ENCODE data around the gene HAPSTR1. TPM values are rescaled to one million over a fixed set of nuclear protein-coding genes. Genes with fewer than 3 reads are reported as not detected.

HAPSTR1 gene
- total and polyA plus RNA-seq, 2 of the 13 experiments (the other 11 are each of a cell fraction or from before 2014, with no cell fraction given) = 25.2 to 83.2 TPM

DNA sequence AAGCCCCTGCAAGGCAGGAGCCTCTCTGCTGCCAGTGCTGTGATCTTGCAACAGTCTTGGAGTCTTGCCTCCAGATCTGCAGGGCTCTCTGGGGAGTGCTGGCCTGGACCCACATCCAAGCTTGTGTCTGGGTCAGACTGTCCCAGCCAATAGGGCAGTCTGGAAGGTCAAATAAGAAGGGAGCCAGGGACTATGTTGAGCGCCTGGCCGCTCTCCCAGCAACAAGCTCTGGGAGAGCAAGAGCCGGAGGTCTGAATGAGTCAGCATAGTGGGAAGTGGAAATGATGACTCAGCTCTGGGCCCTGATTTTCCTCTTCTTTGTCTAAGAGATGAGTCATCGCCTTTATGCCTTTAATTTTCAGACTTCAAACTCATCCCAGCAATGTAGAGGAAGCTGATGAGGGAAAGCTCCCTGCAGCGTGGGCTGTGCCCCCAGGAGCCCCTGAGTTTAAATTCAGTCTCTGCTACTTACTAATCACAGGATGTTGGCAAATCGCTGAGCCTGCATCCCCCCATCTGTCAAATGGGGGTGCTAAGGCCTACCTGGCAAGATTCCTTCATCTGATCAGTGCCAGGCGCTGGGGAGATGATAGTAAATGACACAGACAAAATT lies 43.6 kb upstream of the HAPSTR1 start (continued):
- TF ChIP-seq ZNF468 (CRISPR knock-in tag; IDR thresholded peaks at IDR 0.05) (no peak), REXO4 (CRISPR knock-in tag; IDR thresholded peaks at IDR 0.05; ENCODE audit: borderline replicate concordance) (no peak), SP1 (IDR thresholded peaks at IDR 0.05) (no peak), SP1 (CRISPR knock-in tag; IDR thresholded peaks at IDR 0.05) (no peak), ZNF598 (CRISPR knock-in tag; IDR thresholded peaks at IDR 0.05; ENCODE audit: borderline replicate concordance) (peak; percentile 23; the same call in 1 of the 2 replicates), SMAD9 (CRISPR knock-in tag; IDR thresholded peaks at IDR 0.05) (no peak), KDM5B (CRISPR knock-in tag; IDR thresholded peaks at IDR 0.05; ENCODE audit: borderline replicate concordance) (no peak; the same call in 1 of the 2 replicates), ZNF296 (CRISPR knock-in tag; conservative IDR thresholded peaks at IDR 0.05) (no peak), USF2 (IDR thresholded peaks at IDR 0.05; ENCODE audit: low read depth, low read length) (no peak), USF2 (CRISPR knock-in tag; IDR thresholded peaks at IDR 0.05; ENCODE audit: borderline replicate concordance) (no peak), ZNF205 (CRISPR knock-in tag; IDR thresholded peaks at IDR 0.05) (no peak), ZNF275 (CRISPR knock-in tag; IDR thresholded peaks at IDR 0.05; ENCODE audit: borderline replicate concordance) (no peak), ZNF616 (CRISPR knock-in tag; IDR thresholded peaks at IDR 0.05; ENCODE audit: low read depth) (no peak), ZNF496 (CRISPR knock-in tag; IDR thresholded peaks at IDR 0.05; ENCODE audit: insufficient replicate concordance) (no peak)
- TF ChIP-seq, protein P1, sequence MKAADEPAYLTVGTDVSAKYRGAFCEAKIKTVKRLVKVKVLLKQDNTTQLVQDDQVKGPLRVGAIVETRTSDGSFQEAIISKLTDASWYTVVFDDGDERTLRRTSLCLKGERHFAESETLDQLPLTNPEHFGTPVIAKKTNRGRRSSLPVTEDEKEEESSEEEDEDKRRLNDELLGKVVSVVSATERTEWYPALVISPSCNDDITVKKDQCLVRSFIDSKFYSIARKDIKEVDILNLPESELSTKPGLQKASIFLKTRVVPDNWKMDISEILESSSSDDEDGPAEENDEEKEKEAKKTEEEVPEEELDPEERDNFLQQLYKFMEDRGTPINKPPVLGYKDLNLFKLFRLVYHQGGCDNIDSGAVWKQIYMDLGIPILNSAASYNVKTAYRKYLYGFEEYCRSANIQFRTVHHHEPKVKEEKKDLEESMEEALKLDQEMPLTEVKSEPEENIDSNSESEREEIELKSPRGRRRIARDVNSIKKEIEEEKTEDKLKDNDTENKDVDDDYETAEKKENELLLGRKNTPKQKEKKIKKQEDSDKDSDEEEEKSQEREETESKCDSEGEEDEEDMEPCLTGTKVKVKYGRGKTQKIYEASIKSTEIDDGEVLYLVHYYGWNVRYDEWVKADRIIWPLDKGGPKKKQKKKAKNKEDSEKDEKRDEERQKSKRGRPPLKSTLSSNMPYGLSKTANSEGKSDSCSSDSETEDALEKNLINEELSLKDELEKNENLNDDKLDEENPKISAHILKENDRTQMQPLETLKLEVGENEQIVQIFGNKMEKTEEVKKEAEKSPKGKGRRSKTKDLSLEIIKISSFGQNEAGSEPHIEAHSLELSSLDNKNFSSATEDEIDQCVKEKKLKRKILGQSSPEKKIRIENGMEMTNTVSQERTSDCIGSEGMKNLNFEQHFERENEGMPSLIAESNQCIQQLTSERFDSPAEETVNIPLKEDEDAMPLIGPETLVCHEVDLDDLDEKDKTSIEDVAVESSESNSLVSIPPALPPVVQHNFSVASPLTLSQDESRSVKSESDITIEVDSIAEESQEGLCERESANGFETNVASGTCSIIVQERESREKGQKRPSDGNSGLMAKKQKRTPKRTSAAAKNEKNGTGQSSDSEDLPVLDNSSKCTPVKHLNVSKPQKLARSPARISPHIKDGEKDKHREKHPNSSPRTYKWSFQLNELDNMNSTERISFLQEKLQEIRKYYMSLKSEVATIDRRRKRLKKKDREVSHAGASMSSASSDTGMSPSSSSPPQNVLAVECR (CRISPR knock-in tag; IDR thresholded peaks at IDR 0.05; ENCODE audit: borderline replicate concordance) = no peak; the same call in 1 of the 2 replicates
- TF ChIP-seq, protein P2, sequence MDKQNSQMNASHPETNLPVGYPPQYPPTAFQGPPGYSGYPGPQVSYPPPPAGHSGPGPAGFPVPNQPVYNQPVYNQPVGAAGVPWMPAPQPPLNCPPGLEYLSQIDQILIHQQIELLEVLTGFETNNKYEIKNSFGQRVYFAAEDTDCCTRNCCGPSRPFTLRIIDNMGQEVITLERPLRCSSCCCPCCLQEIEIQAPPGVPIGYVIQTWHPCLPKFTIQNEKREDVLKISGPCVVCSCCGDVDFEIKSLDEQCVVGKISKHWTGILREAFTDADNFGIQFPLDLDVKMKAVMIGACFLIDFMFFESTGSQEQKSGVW (CRISPR knock-in tag; IDR thresholded peaks at IDR 0.05; ENCODE audit: borderline replicate concordance) = no peak
- TF ChIP-seq, protein P3, sequence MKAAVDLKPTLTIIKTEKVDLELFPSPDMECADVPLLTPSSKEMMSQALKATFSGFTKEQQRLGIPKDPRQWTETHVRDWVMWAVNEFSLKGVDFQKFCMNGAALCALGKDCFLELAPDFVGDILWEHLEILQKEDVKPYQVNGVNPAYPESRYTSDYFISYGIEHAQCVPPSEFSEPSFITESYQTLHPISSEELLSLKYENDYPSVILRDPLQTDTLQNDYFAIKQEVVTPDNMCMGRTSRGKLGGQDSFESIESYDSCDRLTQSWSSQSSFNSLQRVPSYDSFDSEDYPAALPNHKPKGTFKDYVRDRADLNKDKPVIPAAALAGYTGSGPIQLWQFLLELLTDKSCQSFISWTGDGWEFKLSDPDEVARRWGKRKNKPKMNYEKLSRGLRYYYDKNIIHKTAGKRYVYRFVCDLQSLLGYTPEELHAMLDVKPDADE (CRISPR knock-in tag; IDR thresholded peaks at IDR 0.05) = no peak
- TF ChIP-seq, protein P4, sequence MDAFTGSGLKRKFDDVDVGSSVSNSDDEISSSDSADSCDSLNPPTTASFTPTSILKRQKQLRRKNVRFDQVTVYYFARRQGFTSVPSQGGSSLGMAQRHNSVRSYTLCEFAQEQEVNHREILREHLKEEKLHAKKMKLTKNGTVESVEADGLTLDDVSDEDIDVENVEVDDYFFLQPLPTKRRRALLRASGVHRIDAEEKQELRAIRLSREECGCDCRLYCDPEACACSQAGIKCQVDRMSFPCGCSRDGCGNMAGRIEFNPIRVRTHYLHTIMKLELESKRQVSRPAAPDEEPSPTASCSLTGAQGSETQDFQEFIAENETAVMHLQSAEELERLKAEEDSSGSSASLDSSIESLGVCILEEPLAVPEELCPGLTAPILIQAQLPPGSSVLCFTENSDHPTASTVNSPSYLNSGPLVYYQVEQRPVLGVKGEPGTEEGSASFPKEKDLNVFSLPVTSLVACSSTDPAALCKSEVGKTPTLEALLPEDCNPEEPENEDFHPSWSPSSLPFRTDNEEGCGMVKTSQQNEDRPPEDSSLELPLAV (CRISPR knock-in tag; conservative IDR thresholded peaks at IDR 0.05; ENCODE audit: low read depth) = no peak
